Stimulated activated CD4-positive, alpha-beta T cell treated with anti-CD3 and anti-CD28 coated beads, Interleukin-1b, Interleukin-23, amount 100 ng/mL, for 48 hours (primary cell): ENCODE data around the gene GTF2A1.
"Not testable (repeated sequence)": the region's sequence is repeated elsewhere in the genome, so short reads cannot be mapped to it uniquely, and the experiment has no call there.

Source experiments
- DNase-seq: peaks from one replicate; pipeline ENCODE4 v3.0.0-alpha.2; 2020

GTF2A1 gene

DNA sequence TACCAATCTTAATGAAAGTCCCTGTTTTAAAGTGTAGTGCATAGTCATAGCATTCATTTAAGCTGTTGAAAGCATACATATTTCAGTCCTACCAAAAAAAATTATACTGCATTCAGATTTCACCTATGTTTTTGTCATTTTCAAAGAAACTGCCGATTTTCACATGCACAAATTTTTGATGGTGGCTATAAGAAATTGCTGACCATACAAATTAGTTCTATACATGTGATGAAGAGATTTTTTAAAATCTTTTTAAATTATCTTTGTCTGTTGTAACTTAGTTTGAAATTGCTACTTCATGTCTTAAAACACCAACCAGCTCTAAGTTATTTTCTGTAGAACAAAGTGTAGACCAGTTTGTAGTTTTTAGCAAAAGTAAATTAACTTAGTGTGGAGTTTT, 3.5 kb upstream of the GTF2A1 start:
- DNase-seq: no peak

DNA sequence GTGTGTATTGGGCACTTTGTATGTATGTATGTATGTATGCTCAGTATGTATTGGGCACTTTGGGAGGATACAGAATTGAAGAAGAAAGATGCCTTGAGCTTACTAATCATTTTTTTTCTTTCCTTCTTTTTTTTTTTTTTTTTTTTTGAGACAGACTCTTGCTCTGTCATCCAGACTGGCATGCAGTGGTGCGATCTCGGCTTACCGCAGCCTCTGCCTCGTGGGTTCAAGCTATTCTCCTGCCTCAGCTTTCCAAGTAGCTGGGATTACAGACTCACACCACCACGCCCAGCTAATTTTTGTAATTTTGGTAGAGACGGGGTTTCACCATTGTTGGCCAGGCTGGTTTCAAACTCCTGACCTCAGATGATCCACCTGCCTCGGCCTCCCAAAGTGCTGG, 3.0 kb upstream of the GTF2A1 start:
- not testable (repeated sequence) for DNase-seq

DNA sequence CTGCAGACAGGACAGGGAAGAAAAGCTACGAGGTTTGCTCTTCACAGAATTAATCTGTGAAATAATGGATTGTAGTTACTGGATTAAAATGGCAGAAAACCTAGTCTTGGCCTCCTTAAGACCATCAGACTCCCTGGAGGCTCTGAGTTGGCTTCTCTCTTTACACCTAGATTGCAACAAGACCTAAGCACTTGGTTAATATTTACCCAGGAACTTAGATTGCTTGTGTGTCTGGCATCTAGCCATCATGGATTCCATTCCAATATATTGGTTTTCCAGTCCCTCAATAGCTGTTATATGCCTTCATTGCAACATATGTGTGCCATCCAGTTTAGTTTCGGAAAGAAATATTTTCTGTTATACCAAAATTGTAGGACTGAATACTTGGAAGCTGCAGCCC, 1.9 kb upstream of the GTF2A1 start:
- no peak for DNase-seq

DNA sequence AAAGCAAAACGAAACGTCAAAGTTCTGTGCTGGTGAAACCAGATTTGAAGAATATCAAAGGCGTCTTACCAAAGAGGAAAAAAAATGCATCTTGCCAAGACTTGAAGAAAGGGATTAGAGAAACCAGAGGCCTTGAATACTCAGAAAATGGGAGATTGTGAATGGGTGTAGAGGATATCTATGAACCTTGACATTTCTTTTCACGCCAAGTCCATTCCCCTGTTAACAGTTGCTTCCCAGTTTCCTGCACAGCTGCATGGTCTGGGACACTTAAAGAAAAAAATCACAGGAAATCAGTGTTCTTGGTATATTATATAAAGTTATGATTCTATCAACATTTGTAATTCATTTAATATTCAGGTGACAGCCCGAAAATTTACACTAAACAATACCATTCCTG, 1.4 kb upstream of the GTF2A1 start:
- no peak for DNase-seq

DNA sequence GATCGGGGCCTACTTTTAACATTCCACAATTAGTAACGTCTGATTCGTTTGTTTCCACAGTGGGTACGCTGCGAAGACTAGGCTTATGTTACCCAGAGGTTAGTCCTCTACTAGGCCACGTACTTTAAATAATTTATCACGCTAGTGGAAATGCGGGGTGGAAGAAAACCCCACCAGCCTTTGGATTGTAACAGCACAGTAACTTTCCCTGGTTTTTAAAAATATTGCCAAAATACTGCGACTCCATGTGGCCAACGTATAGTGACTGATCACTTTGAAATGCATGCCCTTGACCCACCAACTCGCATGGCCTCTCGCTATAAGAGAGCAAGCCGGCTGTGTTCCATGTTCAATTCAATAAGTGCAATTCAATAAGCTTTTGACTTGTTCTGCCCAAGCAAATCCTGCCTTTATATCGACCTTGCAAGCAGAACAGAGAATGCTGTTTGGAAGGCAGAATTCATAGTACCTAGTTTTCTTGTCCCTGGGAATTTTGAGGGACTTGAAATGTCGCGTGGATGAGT, 882 bp upstream of the GTF2A1 start:
- no peak for DNase-seq

DNA sequence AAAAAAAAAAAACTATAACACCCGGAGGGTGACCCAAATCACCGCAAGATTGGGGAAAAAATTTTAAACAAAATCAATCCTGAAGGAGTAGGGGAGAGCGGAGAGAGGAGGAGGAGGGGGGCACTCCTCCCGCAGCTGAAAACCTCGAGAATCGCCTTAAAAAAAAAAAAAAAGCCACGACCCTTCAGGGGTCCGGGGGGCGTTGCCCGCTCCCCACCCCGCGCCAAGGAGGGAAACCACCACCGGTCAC, 254 bp downstream of the GTF2A1 start:
- DNase-seq: no peak

DNA sequence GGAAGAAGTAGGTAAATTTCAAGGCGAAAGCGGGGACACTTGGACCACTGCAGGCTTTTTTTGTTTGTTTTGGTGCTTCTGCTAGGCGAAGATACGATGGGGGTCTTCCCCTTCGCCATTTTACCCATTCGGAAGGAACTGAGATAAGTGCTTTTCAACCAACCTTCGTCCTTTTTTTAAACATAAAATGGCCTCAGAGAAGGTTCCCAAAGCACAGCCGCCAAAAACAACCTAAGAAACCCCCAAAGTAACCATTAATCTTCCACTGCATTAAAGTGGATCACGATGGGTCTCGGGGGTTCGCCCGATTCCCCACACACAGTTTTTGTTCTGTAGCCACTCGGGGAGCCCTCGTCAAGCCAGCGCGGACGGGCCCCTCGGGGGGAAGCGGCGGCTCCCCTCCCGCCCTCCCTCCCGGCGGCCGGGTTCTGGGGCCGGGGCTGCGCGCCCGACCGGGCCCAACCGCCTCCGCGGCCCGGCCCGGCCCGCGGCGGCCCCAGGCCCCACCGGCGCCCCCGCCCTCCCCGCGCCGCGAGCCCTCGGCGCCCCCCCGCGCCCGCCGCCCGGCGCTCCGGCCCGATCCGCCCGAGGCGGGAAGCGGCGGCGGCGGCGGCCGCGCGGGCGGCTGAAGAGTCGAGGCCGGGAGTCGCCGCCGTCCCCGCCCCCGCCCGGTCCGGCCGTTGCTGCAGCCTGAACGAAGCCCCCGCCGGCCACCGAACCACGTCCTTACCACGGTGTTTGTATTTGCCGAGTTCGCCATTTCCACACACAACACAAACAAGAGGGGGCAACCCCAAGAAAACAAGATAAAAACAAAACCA, 790 bp downstream of the GTF2A1 start:
- DNase-seq: peak; percentile 31

DNA sequence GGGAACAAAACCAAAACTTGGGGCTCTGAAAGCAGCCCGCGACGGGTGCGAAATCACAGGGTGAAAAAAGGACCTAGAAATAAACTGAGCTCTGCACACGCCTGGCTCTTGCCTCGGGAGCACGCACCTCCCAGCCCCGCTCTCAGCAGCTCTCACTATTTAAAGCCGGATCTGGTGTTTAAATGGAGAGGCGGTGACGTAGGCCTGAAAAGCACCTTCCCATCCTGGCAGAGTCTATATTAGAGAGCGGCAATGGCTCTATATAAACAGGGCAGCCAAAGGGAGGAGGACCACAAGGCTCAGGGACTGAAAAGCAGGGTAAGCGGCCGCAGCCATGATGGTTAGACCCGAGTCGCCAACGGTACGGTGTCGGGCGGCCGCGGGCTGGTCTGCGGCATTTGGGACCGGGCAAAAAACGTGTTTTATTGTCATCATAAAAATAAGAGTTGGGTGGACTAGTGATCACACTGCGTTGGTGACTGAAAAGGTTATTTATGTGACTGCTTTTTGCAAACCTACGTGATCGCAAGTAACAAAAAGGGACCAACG, 1.5 kb downstream of the GTF2A1 start:
- peak; percentile 87 for DNase-seq

DNA sequence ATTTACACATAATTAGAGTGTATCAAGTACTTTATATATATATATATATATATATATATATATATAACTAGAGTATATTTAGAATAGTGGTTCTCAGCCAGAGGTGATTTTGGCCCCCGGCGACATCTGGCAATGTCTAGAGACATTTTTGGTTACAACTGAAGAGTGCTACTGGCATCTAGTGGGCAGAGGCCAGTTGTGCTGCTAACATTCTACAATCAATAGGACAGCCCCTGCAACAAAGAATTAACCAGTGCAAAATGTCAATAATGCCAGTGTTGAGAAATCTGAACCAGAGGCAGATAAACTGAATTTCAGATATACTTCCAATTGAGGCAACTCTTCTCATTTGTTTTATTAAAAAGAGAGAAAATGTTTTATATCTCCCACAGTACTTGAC, 8.9 kb downstream of the GTF2A1 start:
- DNase-seq: no peak

DNA sequence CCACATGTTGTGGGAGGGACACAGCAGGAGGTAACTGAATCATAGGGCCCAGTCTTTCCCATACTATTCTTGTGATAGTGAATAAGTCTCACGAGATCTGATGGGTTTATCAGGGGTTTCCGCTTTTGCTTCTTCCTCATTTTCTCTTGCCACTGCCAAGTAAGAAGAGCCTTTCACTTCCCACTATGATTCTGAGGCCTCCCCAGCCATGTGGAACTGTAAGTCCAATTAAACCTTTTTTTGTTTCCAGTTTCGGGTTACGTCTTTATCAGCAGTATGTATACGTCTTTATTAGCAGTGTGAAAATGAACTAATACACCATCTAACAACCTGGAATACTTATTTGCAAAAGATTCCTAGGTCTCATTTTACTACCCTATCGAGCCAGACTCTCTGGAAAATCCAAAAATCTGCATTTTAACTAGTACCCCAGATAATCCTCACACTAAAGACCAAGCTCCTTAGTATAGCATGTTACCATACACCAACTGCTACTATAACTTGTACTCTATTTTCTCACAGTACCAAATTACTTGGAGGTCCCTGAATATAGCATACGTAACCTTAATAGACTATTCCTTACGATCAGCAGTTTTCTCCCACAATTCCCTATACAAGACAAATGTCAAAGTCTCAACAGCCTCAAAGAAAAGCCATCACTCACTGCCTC, 11.5 kb downstream of the GTF2A1 start:
- DNase-seq: no peak

DNA sequence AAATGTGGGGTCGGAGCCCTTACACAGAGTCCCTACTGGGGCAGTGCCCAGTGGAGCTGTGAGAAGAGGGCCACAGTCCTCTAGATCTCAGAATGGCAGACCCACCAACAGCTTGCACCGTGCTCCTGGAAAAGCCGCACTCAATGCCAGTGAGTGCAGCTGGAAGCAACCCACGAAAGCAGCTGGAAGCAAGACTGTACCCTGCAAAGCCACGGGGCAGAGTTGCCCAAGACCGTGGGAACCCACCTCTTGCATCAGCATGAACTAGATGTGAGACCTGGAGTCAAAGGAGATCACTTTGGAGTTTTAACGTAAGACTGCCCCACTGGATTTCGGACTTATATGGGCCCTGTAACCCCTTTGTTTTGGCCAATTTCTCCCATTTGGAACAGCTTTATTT, 12.3 kb downstream of the GTF2A1 start:
- no peak for DNase-seq

DNA sequence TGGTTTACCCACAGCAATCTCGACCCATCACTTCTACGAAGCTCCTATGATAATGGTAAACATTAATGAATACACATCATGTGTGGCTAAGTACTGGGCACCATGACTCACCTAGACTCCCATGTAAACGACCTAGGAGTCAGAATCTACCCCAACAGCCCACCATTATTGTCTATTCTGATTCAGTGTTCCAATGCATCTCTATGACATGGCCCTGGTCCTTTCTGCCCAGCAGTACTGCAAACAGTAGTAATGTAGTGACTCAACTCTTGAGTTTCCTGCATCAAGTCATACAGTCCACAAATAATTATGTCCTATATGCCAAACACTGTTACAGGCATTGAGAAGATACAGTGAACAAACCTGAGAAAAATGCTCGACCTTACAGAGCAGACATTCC, 14.6 kb downstream of the GTF2A1 start:
- DNase-seq: peak; percentile 18

DNA sequence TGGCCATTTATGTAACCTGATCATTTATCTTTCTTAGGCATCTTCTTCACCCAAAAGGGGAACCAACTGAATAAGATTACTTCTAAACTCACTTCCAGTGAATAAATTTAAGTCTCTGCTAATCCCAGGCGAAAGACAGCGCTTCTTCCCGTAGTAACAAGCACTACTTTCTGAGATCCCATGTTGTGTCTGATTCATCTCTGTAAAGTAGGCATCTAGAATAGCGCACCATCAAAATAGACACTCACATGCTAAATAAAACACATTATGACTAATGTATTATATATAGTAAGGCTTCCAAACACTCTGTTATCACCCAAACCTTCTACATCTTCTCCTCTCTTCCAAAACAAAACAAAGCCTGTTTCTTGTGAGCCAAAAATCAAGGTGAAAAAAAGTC, 15.1 kb downstream of the GTF2A1 start:
- no peak for DNase-seq

DNA sequence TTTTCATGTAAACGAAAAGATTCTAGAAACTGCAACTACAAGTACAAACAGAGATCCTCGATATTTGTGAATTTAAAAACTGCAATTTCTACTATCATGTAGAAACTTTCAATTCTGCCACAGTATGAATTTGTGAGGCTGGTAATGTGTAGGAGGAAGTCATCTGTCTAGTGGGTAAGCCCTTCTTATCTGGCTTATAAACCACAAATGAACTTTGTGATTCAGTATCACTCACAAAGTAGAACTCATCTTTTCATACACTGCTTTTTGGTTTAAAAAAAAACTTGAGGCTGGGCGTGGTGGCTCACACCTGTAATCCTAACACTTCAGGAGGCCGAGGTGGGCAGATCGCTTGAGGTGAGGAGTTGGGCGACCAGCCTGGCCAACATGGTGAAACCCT, 20.7 kb downstream of the GTF2A1 start:
- no peak for DNase-seq

DNA sequence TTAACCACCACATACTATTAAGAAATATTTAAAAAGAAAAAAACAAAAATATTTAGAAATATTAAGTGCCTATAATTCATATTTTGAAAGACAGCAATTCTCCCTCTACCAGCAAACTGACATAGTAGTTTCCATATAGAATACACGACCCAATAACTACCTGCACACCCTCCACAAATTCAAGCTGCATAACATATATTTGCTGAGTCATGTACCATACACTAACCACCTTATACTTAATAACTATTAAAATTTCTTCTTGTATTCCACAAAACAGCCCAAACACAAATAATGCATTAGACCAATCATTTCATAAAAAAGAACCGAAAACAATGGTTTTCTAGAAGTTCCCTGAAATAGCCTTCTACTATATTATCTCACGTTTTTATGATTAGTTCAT, 21.7 kb downstream of the GTF2A1 start:
- no peak for DNase-seq

DNA sequence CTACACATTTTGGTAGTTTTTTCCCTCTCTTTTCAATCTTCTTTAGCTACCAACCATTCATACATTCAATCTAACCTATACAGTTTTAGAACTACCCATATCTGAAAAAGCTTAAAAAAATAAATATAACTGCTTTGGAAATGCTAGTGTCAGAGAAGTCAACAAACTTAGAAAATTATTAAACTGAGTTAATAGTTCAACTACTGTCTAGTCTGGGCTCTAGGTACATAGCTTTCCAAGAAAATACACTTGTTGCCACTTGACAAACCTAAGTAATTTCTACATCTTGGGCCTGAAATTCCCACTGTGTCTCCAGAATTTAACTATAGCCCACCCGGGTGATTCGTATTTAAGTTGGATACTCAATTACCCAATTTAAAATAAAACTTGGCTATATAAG, 22.1 kb downstream of the GTF2A1 start:
- no peak for DNase-seq

DNA sequence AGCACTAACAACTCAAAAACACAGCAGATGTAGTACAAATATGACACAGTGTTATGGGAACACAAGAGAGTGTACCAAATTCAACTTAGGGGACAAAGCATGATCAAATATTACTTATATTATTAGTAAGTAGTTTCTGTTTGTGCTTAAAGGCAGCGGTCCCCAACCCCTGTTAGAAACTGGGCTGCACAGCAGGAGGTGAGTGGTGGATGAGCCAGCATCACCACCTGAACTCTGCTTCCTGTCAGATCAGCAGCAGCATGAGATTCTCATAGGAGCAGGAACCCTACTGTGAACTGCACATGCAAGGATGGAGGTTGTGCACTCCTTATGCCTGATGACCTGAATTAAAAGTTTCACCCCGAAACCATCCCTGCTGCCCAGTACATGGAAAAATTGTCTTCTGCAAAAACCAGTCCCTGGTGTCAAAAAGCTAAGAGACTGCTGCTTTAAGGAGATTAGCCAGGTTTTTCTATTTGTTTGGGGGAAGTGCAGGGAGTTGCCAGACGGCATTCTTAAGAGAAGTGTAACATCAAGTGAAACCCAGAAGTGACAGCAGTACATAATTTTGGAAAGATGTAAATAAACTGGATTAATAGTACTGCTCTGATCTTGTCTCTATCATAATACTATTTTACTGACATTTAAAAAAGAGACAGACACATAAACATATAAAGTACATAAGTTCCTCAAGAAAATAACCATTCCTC, 26.7 kb downstream of the GTF2A1 start:
- peak; percentile 33 for DNase-seq

DNA sequence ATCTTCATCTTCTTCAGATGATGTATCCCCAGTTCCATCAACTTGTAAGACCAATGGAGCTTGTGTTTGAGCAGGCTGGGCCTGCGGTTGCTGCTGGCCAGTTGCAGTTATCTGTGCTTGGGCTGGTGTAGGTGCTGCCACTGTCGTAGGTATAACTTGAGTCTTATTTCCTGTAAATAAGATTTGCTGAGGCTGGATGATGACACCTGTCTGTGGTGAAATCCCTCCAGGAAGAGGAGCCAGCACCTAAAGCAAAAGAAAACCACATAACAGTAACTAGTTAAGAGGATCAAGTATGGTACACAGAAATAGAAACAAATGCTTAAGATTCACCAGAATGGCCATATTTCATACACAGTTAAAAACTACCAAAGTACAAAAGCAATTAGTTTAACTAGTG, 28.2 kb downstream of the GTF2A1 start:
- no peak for DNase-seq

DNA sequence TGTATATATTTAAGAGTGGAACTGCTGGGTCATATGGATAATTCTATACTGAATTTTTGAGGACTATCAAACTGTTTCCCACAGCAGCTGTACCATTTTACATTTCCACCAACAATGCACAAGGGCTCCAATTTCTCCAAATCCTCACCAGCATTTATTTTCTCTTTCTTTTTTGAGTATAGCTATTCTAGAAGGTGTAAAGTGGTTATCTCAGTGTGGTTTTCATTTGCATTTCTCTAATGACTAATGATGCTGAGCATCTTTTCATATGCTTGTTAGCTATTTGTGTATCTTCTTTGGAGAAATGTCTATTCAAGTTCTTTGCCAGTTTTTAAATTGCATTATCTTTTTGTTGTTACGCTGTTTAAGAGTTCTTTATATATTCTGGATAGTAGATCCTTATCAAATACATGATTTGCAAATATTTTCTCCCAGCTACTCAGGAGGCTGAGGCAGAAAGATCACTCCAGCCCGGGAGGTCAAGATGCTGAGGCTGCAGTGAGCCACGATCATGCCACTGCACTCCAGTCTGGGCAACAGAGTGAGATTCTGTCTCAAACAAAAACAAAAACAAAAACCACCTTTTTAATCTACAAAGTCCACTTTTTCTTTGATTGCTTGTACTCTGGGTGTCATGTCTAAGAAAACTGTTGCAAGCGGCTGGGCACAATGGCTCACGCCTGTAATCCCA, 32.8 kb downstream of the GTF2A1 start:
- DNase-seq: no peak

DNA sequence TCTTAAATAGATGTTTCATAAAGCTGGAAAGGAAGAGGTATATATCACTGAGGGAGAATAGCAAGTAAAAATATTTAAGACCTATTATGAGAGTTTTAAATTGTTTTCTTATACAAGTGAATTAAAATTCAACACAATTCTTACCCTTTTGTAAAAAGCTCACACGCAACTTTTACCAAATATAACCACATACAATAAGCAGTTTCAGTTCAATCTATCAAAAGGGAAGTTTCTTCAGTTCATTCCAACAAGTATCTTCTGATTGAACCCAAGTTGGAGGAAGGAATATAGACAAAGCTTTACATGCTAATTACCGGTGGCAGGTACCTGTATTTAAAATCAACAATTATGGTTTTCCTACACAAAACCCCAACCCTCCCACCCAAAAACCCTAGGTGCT, 41.1 kb downstream of the GTF2A1 start:
- DNase-seq: no peak

DNA sequence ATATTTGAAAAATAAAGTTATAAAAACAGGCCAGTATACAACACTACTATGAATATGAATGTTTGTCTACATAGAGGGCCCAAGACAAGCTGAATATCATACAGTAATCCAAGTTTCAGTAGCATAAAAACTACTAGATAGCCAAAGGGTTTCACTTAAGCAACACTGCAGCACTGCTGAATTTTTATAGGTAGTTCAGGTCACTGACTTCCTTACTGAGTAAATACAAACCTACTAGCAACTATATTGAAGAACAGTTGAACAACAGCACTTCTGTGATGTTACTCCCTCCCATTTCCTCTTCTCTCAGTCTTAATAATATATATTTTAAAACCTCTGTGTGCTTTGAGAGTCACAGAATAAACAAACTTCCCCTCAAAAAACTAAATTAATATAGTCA, 42.7 kb downstream of the GTF2A1 start:
- no peak for DNase-seq

DNA sequence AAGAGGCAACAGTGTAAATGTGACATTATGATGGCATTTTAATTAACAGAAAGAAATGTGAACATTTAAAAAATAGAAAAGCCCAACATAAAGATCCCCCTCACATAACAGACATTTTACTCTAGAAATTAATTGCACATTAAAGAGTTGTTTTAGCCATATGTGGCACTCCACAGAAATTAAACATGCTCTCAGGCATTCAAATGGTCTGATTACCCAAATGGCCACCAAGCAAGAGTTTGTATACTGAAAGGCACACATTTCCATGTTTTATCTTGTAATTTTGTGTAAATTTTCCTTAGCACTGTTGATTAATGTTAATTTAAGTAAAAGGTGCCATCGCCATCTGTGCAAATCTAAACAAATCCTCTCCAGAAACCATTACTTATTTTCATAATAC, 43.5 kb downstream of the GTF2A1 start:
- DNase-seq: no peak

DNA sequence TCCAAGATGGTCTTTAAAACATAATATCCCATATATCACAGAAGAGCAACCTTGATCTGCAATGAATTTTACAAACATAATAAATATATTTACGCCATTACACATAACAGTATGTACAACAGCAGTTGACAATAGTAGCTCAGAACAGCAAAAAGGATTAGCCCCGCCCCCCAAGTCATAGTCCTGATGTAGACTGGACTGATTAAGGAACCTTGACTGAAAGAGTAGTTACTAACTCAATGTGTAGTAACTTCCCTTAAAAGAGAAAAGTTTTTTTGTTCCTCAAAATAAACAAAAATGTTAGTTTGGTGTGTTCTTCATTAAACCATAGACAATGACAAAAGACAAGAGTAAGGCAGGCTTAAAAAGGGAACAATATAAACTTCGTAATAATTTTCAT, 44.5 kb downstream of the GTF2A1 start:
- DNase-seq: no peak
